GM18861 (cell line): ENCODE measurements around the gene MEFV.
"Not testable (repeated sequence)": the region's sequence is repeated elsewhere in the genome, so short reads cannot be mapped to it uniquely, and the experiment has no call there.

ENCODE experiments used
- ATAC-seq: cut with Tn5 transposase; IDR thresholded peaks from one replicate; pipeline ENCODE4 v1.9.1; 2021; ENCODE audit not compliant: unreplicated experiment

MEFV gene

GRCh38 chr16:3256146-3256865 lies at the start of gene MEFV:
MEFV (minus strand) TSS chr16:3256633; CDS start chr16:3256587, 46 bp downstream.
- no peak for ATAC-seq

- no peak for ATAC-seq
Measured at GRCh38 chr16:3306078-3306477, 49.6 kb upstream of the MEFV start.

GRCh38 chr16:3305109-3306068 lies 49.0 kb upstream of the MEFV start, which contains the start of the genes TIGD7 and ZNF75A:
TIGD7 (minus strand) TSS chr16:3305430; CDS start chr16:3300614, 4,816 bp downstream.
ZNF75A (plus strand) TSS chr16:3305497; CDS start chr16:3308429, 2,932 bp downstream.
- ATAC-seq, result peak; percentile 85

GRCh38 chr16:3304370-3304769 lies 47.9 kb upstream of the MEFV start:
- ATAC-seq, result no peak

GRCh38 chr16:3295783-3296182 lies 39.4 kb upstream of the MEFV start:
- ATAC-seq, result no peak

GRCh38 chr16:3295209-3295608 lies 38.8 kb upstream of the MEFV start:
- no peak for ATAC-seq

GRCh38 chr16:3292604-3293003 lies 36.2 kb upstream of the MEFV start:
- no peak for ATAC-seq

GRCh38 chr16:3289998-3290673 lies 33.7 kb upstream of the MEFV start:
- ATAC-seq, result no peak

- ATAC-seq, result no peak
Measured at GRCh38 chr16:3285131-3285530, 28.7 kb upstream of the MEFV start.

GRCh38 chr16:3283543-3284447 lies 27.4 kb upstream of the MEFV start:
- peak; percentile 5 for ATAC-seq

GRCh38 chr16:3282730-3283542 lies 26.5 kb upstream of the MEFV start, which contains the start of gene ZNF263:
ZNF263 (plus strand) TSS chr16:3283491; CDS start chr16:3283819, 328 bp downstream.
- ATAC-seq, result peak; percentile 68

GRCh38 chr16:3282103-3282729 lies 25.8 kb upstream of the MEFV start:
- ATAC-seq, result peak; percentile 24

GRCh38 chr16:3281222-3281820 lies 24.9 kb upstream of the MEFV start:
- no peak for ATAC-seq

- ATAC-seq, result no peak
Measured at GRCh38 chr16:3276679-3277078, 20.2 kb upstream of the MEFV start.

- ATAC-seq, result no peak
Measured at GRCh38 chr16:3274947-3275346, 18.5 kb upstream of the MEFV start.

GRCh38 chr16:3274490-3274889 lies 18.1 kb upstream of the MEFV start:
- ATAC-seq, result no peak

GRCh38 chr16:3271281-3271680 lies 14.8 kb upstream of the MEFV start:
- ATAC-seq, result not testable (repeated sequence)

- not testable (repeated sequence) for ATAC-seq
Measured at GRCh38 chr16:3270718-3271117, 14.3 kb upstream of the MEFV start.
